Measurements from ENCODE around the gene DNAH14. TPM values are rescaled to one million over a fixed set of nuclear protein-coding genes. Genes with fewer than 3 reads are reported as not detected.
A peak's percentile ranks its signal among the peaks of the same experiment; 100 is the strongest.
"Not testable (repeated sequence)": the region's sequence is repeated elsewhere in the genome, so short reads cannot be mapped to it uniquely, and the experiment has no call there.

Gene DNAH14
- total and polyA plus RNA-seq, 2 of the 13 experiments (the other 11 are each of a cell fraction or from before 2014, with no cell fraction given) = 4.5 to 27.5 TPM

GRCh38 chr1:225146478-225146877 is 217.0 kb downstream of the DNAH14 start:
- ChIA-PET POLR2A (no interaction called here), CTCF (ENCODE audit: low intra/inter-chr PET ratio, low total read pairs) (no interaction called here)
- no peak for FAIRE-seq
- Histone ChIP-seq H3K27ac (ENCODE audit: extremely low read length, insufficient read depth, low read length) (no peak overlapping the region), H3K36me3 (replicated peaks in 1 of 2; ENCODE audit: control insufficient read depth in 1 of 2, insufficient read depth in 2 of 2, low read length in 2 of 2) (no peaks in the 10 kb centered on the region), H4K20me1 (ENCODE audit: insufficient read depth, low read length) (no peaks in the 10 kb centered on the region), H3K9ac (ENCODE audit: insufficient read depth, low read depth, low read length) (no peak overlapping the region), H3K27me3 (ENCODE audit: control insufficient read depth in 1 of 2, insufficient read depth in 2 of 2, low read length in 2 of 2) (no peaks in the 10 kb centered on the region), H3K79me2 (ENCODE audit: insufficient read depth, low read length) (no peaks in the 10 kb centered on the region), H3K9me3 (ENCODE audit: low read length) (no peaks in the 10 kb centered on the region), H3K4me3 (replicated peaks in 1 of 3; ENCODE audit: insufficient read depth in 1 of 3, low read depth in 2 of 3, low read length in 3 of 3) (no peak overlapping the region), H3K4me2 (ENCODE audit: low read depth, low read length) (no peak overlapping the region), H3K4me1 (ENCODE audit: insufficient read depth, low read length) (no peaks in the 10 kb centered on the region), H2AFZ (ENCODE audit: low read length) (no peak overlapping the region)
- in situ Hi-C loops (cut with HindIII; ENCODE audit: extremely low pct_ligation_motif_present, low pct_unique_long_range_greater_than_20kb) = no loop called here
- peak; percentile 26; the same call in 1 of the 3 replicates for ATAC-seq
- no peak for DNase-seq (ENCODE audit: low spot score)
- WGBS (ENCODE audit: low lambda C conversion rate) = 84% methylated on average over 5 of the region's 5 CpGs
- intact Hi-C loops (cut with micrococcal nuclease; ENCODE audit: unreplicated experiment) = no loop called here
- no peak for TF ChIP-seq ZSCAN31 (CRISPR knock-in tag; IDR thresholded peaks at IDR 0.05; ENCODE audit: low read depth)
- no peak for TF ChIP-seq ERF (CRISPR knock-in tag; IDR thresholded peaks at IDR 0.05)
- TF ChIP-seq NPAS2 (CRISPR knock-in tag; IDR thresholded peaks at IDR 0.05; ENCODE audit: borderline replicate concordance) = no peak
- TF ChIP-seq ZNF512B (CRISPR knock-in tag; IDR thresholded peaks at IDR 0.05; ENCODE audit: borderline replicate concordance) = no peak
- no peak for TF ChIP-seq CREB3 (CRISPR knock-in tag; IDR thresholded peaks at IDR 0.05)
- no peak for TF ChIP-seq PHF20 (CRISPR knock-in tag; IDR thresholded peaks at IDR 0.05)
- TF ChIP-seq SRSF4 (IDR thresholded peaks at IDR 0.05; ENCODE audit: low read depth, low read length, poor library complexity, severe bottlenecking) = no peak
- no peak for TF ChIP-seq SP2 (CRISPR knock-in tag; IDR thresholded peaks at IDR 0.05)
- no peak for TF ChIP-seq RBFOX2 (IDR thresholded peaks at IDR 0.05; ENCODE audit: low read depth, low read length)
- no peak for TF ChIP-seq KMT2A (CRISPR knock-in tag; IDR thresholded peaks at IDR 0.05)
- no peak for TF ChIP-seq NFIC (IDR thresholded peaks at IDR 0.05; ENCODE audit: low read length)
- TF ChIP-seq ZNF777 (CRISPR knock-in tag; IDR thresholded peaks at IDR 0.05) = no peak
- no peak for TF ChIP-seq ZNF251 (CRISPR knock-in tag; IDR thresholded peaks at IDR 0.05)
- no peak for TF ChIP-seq ZMAT5 (CRISPR knock-in tag; IDR thresholded peaks at IDR 0.05; ENCODE audit: borderline replicate concordance, low read depth)
- no peak for TF ChIP-seq ZMYM3 (CRISPR knock-in tag; IDR thresholded peaks at IDR 0.05)
- no TSS peak for BruUV-seq (replicated peaks)

GRCh38 chr1:225147791-225148190 is 218.3 kb downstream of the DNAH14 start:
- CTCF ChIA-PET (ENCODE audit: low intra/inter-chr PET ratio, low total read pairs); ATAC-seq: not testable (repeated sequence)

More at GRCh38 chr1:225147791-225148190, 218.3 kb downstream of the DNAH14 start:
- H3K36me3 ChIP-seq (replicated peaks in 1 of 2; ENCODE audit: control insufficient read depth in 1 of 2, insufficient read depth in 2 of 2, low read length in 2 of 2); POLR2A ChIA-PET; H3K27me3 ChIP-seq (ENCODE audit: control insufficient read depth in 1 of 2, insufficient read depth in 2 of 2, low read length in 2 of 2); H3K4me1 ChIP-seq (ENCODE audit: insufficient read depth, low read length); intact Hi-C loops (cut with micrococcal nuclease; ENCODE audit: unreplicated experiment); DNase-seq (ENCODE audit: low spot score); BruUV-seq (replicated peaks); H2AFZ ChIP-seq (ENCODE audit: low read length); H3K9me3 ChIP-seq (ENCODE audit: low read length); H3K79me2 ChIP-seq (ENCODE audit: insufficient read depth, low read length); H3K27ac ChIP-seq (ENCODE audit: extremely low read length, insufficient read depth, low read length); H3K9ac ChIP-seq (ENCODE audit: insufficient read depth, low read depth, low read length); H3K4me3 ChIP-seq (replicated peaks in 1 of 3; ENCODE audit: insufficient read depth in 1 of 3, low read depth in 2 of 3, low read length in 3 of 3); in situ Hi-C loops (cut with HindIII; ENCODE audit: extremely low pct_ligation_motif_present, low pct_unique_long_range_greater_than_20kb); H4K20me1 ChIP-seq (ENCODE audit: insufficient read depth, low read length); FAIRE-seq; H3K4me2 ChIP-seq (ENCODE audit: low read depth, low read length): not testable (repeated sequence)
